HG03342 (cell line): ENCODE results near the gene RMC1.
A peak's percentile ranks its signal among the peaks of the same experiment; 100 is the strongest.
"Not testable (repeated sequence)": the region's sequence is repeated elsewhere in the genome, so short reads cannot be mapped to it uniquely, and the experiment has no call there.

Source experiments
- ATAC-seq: cut with Tn5 transposase; IDR thresholded peaks from one replicate; pipeline ENCODE4 v1.9.1; 2021; ENCODE audit warnings: mild to moderate bottlenecking, moderate library complexity; ENCODE audit not compliant: unreplicated experiment

The RMC1 gene

DNA sequence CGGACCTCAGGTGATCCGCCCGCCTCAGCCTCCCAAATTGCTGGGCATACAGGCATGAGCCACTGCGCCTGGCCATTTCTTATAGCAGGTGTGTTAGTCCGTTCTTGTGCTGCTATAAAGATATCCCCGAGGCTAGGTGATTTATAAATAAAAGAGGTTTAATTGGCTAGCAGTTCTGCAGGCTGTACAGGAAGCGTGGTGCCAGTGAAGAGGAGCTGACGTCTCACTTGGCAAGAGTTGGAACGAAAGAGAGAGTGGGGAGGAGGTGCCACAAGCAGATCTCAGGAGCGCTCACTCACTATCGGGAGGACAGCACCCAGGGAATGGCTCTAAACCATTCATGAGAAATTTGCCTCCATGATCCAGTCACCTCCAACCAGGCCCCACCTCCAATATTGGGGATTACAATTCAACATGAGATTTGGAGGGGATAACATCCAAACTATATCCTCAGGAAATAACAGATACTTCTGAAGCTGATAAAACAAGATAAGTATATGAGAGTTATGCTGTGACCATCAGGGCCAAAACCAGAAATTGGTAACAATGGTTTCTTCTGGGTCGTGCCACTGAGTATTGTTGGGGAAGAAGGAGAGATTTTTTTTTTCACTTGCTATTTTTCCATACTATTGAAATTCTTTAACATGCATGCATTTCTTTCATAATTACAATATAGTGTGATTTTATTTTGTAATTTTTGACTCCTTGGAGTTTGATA lies 7.4 kb upstream of the RMC1 start:
- ATAC-seq: no peak

GRCh38 chr18:23498117-23498516 lies 5.2 kb upstream of the RMC1 start:
- no peak for ATAC-seq

DNA sequence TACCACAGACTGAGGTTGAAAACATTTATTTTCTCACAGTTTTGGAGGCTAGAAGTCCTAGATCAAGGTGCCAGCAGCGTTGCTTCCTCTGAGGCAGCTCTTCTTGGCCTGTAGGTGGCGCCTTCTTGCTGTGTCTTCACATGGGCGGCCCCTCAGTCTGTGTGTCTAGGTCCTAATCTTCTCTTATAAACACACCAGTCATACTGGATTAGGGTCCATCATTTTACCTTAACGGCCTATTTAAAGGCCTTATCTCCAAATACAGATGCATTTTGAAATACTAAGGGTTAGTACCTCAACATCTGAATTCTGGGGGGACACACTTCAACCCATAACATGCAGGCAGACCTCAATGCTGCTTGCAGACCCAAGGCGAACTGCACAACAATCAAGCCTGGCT lies 4.4 kb upstream of the RMC1 start:
- peak; percentile 33 for ATAC-seq

GRCh38 chr18:23499291-23499781 lies 4.0 kb upstream of the RMC1 start:
- no peak for ATAC-seq

DNA sequence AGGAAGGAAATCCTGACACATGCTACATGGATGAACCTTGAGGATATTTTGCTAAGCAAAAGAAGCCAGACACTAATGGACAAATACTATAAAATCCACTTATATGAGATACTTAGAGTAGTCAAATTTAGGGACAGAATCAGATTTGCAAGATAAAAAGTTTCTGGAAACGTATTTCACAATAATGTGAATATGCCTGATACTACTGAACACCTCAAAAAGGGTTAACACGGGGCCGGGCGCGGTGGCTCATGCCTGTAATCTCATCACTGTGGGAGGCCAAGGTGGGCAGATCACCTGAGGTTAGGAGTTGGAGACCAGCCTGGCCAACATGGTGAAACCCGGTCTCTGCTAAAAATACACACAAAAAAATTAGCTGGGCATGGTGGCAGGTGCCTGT lies 1.7 kb upstream of the RMC1 start:
- no peak for ATAC-seq

DNA sequence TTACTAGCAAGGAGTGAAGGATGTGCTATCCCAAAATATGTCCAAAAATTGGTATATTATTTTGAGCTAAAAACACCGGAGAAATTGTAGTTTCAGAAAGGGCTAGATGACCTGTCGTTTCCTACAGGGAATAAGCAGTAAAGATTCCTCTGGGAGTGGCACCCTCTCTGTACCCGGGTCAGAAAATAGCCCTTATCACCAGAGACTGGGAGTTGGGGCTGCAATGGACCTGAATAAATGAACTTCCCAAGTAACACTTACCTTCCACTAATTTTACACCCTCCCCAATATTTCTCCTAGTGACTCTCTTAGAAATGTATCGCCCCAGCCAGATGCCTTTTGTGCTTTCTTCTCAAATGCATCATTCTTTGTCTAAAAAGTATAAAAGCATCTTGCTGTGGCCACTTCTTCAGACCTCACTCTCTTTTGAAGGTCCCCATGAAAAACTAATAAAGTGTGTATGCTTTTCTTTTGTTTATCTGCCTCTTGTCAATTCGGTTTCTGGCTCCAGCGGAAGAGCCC lies 734 bp upstream of the RMC1 start:
- no peak for ATAC-seq

- ATAC-seq: no peak
These were observed 643 bp downstream of the RMC1 start for GRCh38 chr18:23503963-23504344.

- peak; percentile 60 for ATAC-seq
These were observed 1.4 kb downstream of the RMC1 start for GRCh38 chr18:23504720-23505119.

DNA sequence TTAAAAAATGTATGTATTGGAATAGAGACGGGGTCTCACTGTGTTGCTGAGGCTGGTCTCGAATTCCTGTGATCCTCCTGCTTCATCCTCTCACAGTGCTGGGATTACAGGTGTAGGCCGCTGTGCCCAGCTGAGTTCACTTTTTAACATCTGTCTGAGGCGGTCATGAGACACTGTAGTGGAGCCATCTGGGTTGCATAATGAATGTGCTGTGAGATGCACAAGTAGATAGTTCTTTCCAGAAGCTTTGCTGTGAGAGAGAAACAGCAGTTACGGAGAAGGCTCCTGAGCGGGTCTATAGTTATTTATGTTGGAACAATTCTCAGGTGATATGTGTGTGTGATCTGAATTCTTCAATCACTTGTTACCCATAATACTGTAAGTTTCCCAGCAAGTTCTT lies 3.1 kb downstream of the RMC1 start:
- no peak for ATAC-seq

DNA sequence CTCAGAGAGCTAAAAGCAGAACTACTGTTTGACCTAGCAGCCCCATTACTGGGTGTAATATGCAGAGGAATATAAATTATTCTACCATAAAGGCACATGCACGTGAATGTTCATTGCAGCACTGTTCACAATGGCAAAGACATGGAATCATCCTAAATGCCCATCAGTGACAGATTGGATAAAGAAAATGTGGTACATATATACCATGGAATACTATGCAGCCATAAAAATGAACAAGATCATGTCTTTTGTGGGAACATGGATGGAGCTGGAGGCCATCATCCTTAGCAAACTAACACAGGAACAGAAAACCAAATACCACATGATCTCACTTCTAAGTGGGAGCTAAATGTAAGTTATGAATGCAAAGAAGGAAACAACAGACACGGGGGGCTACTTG lies 7.6 kb downstream of the RMC1 start:
- not testable (repeated sequence) for ATAC-seq

- not testable (repeated sequence) for ATAC-seq
These were observed 8.9 kb downstream of the RMC1 start for GRCh38 chr18:23512216-23512615.

DNA sequence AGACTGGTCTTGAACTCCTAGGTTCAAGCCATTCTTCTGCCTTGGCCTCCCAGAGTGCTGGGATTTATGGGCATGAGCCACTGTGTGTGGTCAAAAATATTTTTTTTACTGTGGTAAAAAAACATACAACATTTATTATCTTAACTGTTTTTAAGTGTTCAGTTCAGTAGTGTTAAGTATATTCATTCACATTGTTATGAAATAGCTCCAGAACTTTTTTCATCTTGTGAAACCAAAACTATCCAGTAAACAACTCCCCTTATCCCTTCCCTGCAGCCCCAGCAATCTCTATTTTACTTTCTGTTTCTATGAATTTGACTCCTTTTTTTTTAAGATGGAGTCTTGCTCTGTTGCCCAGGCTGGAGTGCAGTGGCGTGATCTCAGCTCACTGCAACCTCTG lies 9.3 kb downstream of the RMC1 start:
- no peak for ATAC-seq

- ATAC-seq: peak; percentile 92
These were observed 12.7 kb downstream of the RMC1 start for GRCh38 chr18:23515911-23516546.

- no peak for ATAC-seq
These were observed 16.4 kb downstream of the RMC1 start for GRCh38 chr18:23519734-23520133.

DNA sequence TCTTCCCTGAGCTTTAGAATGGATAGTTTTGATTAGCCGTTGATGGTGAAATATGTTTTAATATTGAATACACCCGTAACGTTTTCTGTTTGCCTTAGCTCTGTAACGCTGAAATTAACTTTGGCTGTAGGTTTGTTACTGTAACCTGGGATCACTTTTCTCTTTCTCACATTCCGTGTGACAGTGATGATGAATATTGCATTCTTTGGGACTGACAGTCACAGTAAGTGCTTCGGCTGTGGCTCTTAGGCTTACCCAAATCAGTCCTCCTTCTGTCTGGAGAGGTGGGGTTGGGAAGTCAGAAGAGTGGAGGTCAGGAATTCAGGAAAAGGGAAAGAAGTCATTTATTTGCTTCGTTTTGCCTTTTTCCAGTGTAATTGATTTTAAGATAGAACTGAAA lies 18.0 kb downstream of the RMC1 start:
- ATAC-seq: no peak

GRCh38 chr18:23521907-23522306 lies 18.6 kb downstream of the RMC1 start:
- no peak for ATAC-seq

- ATAC-seq: no peak
These were observed 20.3 kb downstream of the RMC1 start for GRCh38 chr18:23523429-23524212.

GRCh38 chr18:23524213-23524707 lies 20.9 kb downstream of the RMC1 start:
- no peak for ATAC-seq

- ATAC-seq: no peak
These were observed 23.3 kb downstream of the RMC1 start for GRCh38 chr18:23526501-23527063.

DNA sequence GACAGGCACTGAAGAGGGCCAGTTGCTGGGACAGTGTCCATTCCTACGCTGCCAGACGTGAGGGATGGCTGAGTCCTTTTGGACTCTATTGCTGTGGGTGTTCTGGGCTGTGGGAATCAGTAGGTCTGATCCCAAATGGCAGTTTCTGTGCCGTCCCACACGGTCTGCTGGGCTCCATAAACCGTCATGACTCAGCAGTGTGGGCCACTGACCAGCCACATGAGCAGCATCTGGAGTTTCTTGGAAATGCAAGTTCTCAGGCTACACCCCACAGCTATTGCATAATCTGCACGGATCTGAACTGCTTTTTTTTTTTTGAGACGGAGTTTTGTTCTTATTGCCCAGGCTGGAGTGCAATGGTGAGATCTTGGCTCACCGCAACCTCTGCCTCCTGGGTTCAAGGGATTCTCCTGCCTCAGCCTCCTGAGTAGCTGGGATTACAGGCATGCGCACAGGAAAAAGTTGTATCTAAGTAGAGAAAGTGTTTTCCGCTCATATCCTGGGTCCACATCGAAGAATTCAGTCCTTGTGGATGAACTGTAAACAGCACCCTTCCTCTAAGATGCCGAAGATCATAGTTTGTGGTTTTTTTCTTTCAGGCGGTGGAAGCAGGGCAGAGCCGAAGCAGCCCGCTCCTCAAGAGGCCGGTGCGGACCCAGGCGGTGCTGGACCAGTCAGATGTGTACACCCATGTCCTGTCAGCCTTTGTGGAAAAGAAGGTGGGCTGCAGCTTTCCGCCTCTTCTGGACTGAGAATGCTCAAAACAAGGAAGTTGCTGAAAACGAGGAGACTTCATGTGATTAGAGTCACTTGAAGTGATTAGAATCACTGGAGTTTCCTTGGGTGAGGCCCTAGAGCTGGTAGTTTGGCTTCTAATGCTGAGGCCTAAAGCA lies 25.5 kb downstream of the RMC1 start:
- ATAC-seq: no peak
